ENCODE results near the gene TCAIM. TPM values are rescaled to one million over a fixed set of nuclear protein-coding genes. Genes with fewer than 3 reads are reported as not detected.

TCAIM gene
- total RNA-seq, 1 donor from 2014 or later = 22.4 TPM

GRCh38 chr3:44444437-44444836 lies 105.9 kb downstream of the TCAIM start:
- no peak for TF ChIP-seq CTCF (conservative IDR thresholded peaks at IDR 0.05)
- Mint-ChIP-seq H3K27ac (no peak overlapping the region), H3K36me3 (peaks cover 66% of the 10 kb centered on the region), H3K27me3 (no peaks in the 10 kb centered on the region), H3K4me1 (ENCODE audit: unreplicated experiment) (peaks cover 10% of the 10 kb centered on the region), H3K9me3 (peaks cover 17% of the 10 kb centered on the region), H3K4me3 (no peak overlapping the region)
- DNase-seq (ENCODE audit: extremely low spot score, unreplicated experiment) = no peak

- Mint-ChIP-seq H3K9me3 (peaks cover 17% of the 10 kb centered on the region), H3K4me3 (no peak overlapping the region), H3K4me1 (ENCODE audit: unreplicated experiment) (peaks cover 6% of the 10 kb centered on the region), H3K27ac (no peak overlapping the region), H3K36me3 (peaks cover 68% of the 10 kb centered on the region), H3K27me3 (no peaks in the 10 kb centered on the region)
- DNase-seq (ENCODE audit: extremely low spot score, unreplicated experiment) = no peak
- TF ChIP-seq CTCF (conservative IDR thresholded peaks at IDR 0.05) = no peak
Measured at GRCh38 chr3:44444896-44445691, 106.5 kb downstream of the TCAIM start.

- Mint-ChIP-seq H3K27me3 (no peaks in the 10 kb centered on the region), H3K36me3 (peaks cover 71% of the 10 kb centered on the region), H3K4me3 (no peak overlapping the region), H3K27ac (no peak overlapping the region), H3K4me1 (ENCODE audit: unreplicated experiment) (no peaks in the 10 kb centered on the region), H3K9me3 (peaks cover 17% of the 10 kb centered on the region)
- no peak for DNase-seq (ENCODE audit: extremely low spot score, unreplicated experiment)
- no peak for TF ChIP-seq CTCF (conservative IDR thresholded peaks at IDR 0.05)
Measured at GRCh38 chr3:44445786-44446185, 107.2 kb downstream of the TCAIM start.

GRCh38 chr3:44446929-44447328 lies 108.4 kb downstream of the TCAIM start:
- H3K27me3 Mint-ChIP-seq = no peaks in the 10 kb centered on the region
- TF ChIP-seq CTCF (conservative IDR thresholded peaks at IDR 0.05) = no peak
- no peak for DNase-seq (ENCODE audit: extremely low spot score, unreplicated experiment)
- no peak overlapping the region for H3K27ac Mint-ChIP-seq
- H3K4me1 Mint-ChIP-seq (ENCODE audit: unreplicated experiment) = no peaks in the 10 kb centered on the region
- peaks cover 72% of the 10 kb centered on the region for H3K36me3 Mint-ChIP-seq
- no peak overlapping the region for H3K4me3 Mint-ChIP-seq
- H3K9me3 Mint-ChIP-seq = peaks cover 17% of the 10 kb centered on the region

GRCh38 chr3:44451441-44451840 lies 112.9 kb downstream of the TCAIM start:
- no peak overlapping the region for H3K4me3 Mint-ChIP-seq
- no peak overlapping the region for H3K27ac Mint-ChIP-seq
- peaks cover 73% of the 10 kb centered on the region for H3K36me3 Mint-ChIP-seq
- H3K4me1 Mint-ChIP-seq (ENCODE audit: unreplicated experiment) = no peaks in the 10 kb centered on the region
- DNase-seq (ENCODE audit: extremely low spot score, unreplicated experiment) = no peak
- H3K9me3 Mint-ChIP-seq = peaks cover 17% of the 10 kb centered on the region
- TF ChIP-seq CTCF (conservative IDR thresholded peaks at IDR 0.05) = no peak
- no peaks in the 10 kb centered on the region for H3K27me3 Mint-ChIP-seq

All from type B pancreatic cell (in vitro differentiated cells).